ENCODE measurements around the gene GON4L. TPM values are rescaled to one million over a fixed set of nuclear protein-coding genes. Genes with fewer than 3 reads are reported as not detected.

Gene GON4L
- total and polyA plus RNA-seq, 2 experiments from 2014 or later = 45.2 to 93.1 TPM

DNA sequence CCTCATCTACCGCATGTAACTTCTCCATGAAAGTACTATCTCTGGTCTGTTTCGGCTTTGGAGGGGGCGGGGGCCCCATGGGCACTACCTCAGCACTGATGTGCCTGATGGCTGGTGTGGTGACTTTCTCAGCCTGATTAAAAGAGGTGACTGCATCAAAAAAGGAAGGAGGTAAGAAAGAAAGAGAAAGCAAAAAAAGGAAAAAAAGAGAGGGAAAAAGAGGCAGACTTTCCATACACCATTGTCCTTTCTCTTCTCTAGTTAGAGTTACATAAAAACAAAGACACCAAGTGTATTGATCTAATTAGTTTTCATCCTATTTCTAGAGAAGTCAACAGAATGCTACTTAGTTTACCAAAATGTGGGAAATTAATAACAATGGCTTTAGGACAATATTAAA is 43.3 kb downstream of the GON4L start:
- Histone ChIP-seq H3K27ac (ENCODE audit: low read depth) (no peak overlapping the region), H3K4me1 (ENCODE audit: insufficient read depth) (no peaks in the 10 kb centered on the region), H3K4me2 (no peak overlapping the region), H3K79me2 (replicated peaks; ENCODE audit: insufficient read depth) (no peaks in the 10 kb centered on the region), H3K36me3 (ENCODE audit: insufficient read depth) (peaks cover 25% of the 10 kb centered on the region), H3F3A (replicated peaks; ENCODE audit: low read depth) (0 out of 2 replicates have a peak, but pooled peaks cover 5% of the 10 kb centered on the region), H3K4me3 (no peak overlapping the region), H2AFZ (no peak overlapping the region), H3K27me3 (ENCODE audit: insufficient read depth) (no peaks in the 10 kb centered on the region), H4K20me1 (replicated peaks; ENCODE audit: insufficient read depth) (no peaks in the 10 kb centered on the region), H3K9me2 (ENCODE audit: insufficient read depth) (no peaks in the 10 kb centered on the region)
- DNase-seq (ENCODE audit: low spot score) (no peak), ATAC-seq (no peak)
- H3K9me3 Mint-ChIP-seq = no peaks in the 10 kb centered on the region
- H3K4me1 Mint-ChIP-seq = no peaks in the 10 kb centered on the region
- TF ChIP-seq STAT1 (IDR thresholded peaks at IDR 0.05; ENCODE audit: unreplicated experiment) (no peak), EZH2phosphoT487 (IDR thresholded peaks at IDR 0.05; ENCODE audit: unreplicated experiment) (no peak), CREB1 (CRISPR knock-in tag; IDR thresholded peaks at IDR 0.05; ENCODE audit: low read depth) (no peak), JUNB (IDR thresholded peaks at IDR 0.05; ENCODE audit: unreplicated experiment) (no peak), POLR2AphosphoS5 (IDR thresholded peaks at IDR 0.05; ENCODE audit: low read depth) (no peak), NANOG (IDR thresholded peaks at IDR 0.05; ENCODE audit: borderline replicate concordance) (no peak), ZNF114 (CRISPR knock-in tag; IDR thresholded peaks at IDR 0.05) (no peak), EZH2 (IDR thresholded peaks at IDR 0.05; ENCODE audit: low read depth, unreplicated experiment) (no peak), ZNF331 (CRISPR knock-in tag; IDR thresholded peaks at IDR 0.05; ENCODE audit: low read depth) (no peak)
- TF ChIP-seq, protein P1, sequence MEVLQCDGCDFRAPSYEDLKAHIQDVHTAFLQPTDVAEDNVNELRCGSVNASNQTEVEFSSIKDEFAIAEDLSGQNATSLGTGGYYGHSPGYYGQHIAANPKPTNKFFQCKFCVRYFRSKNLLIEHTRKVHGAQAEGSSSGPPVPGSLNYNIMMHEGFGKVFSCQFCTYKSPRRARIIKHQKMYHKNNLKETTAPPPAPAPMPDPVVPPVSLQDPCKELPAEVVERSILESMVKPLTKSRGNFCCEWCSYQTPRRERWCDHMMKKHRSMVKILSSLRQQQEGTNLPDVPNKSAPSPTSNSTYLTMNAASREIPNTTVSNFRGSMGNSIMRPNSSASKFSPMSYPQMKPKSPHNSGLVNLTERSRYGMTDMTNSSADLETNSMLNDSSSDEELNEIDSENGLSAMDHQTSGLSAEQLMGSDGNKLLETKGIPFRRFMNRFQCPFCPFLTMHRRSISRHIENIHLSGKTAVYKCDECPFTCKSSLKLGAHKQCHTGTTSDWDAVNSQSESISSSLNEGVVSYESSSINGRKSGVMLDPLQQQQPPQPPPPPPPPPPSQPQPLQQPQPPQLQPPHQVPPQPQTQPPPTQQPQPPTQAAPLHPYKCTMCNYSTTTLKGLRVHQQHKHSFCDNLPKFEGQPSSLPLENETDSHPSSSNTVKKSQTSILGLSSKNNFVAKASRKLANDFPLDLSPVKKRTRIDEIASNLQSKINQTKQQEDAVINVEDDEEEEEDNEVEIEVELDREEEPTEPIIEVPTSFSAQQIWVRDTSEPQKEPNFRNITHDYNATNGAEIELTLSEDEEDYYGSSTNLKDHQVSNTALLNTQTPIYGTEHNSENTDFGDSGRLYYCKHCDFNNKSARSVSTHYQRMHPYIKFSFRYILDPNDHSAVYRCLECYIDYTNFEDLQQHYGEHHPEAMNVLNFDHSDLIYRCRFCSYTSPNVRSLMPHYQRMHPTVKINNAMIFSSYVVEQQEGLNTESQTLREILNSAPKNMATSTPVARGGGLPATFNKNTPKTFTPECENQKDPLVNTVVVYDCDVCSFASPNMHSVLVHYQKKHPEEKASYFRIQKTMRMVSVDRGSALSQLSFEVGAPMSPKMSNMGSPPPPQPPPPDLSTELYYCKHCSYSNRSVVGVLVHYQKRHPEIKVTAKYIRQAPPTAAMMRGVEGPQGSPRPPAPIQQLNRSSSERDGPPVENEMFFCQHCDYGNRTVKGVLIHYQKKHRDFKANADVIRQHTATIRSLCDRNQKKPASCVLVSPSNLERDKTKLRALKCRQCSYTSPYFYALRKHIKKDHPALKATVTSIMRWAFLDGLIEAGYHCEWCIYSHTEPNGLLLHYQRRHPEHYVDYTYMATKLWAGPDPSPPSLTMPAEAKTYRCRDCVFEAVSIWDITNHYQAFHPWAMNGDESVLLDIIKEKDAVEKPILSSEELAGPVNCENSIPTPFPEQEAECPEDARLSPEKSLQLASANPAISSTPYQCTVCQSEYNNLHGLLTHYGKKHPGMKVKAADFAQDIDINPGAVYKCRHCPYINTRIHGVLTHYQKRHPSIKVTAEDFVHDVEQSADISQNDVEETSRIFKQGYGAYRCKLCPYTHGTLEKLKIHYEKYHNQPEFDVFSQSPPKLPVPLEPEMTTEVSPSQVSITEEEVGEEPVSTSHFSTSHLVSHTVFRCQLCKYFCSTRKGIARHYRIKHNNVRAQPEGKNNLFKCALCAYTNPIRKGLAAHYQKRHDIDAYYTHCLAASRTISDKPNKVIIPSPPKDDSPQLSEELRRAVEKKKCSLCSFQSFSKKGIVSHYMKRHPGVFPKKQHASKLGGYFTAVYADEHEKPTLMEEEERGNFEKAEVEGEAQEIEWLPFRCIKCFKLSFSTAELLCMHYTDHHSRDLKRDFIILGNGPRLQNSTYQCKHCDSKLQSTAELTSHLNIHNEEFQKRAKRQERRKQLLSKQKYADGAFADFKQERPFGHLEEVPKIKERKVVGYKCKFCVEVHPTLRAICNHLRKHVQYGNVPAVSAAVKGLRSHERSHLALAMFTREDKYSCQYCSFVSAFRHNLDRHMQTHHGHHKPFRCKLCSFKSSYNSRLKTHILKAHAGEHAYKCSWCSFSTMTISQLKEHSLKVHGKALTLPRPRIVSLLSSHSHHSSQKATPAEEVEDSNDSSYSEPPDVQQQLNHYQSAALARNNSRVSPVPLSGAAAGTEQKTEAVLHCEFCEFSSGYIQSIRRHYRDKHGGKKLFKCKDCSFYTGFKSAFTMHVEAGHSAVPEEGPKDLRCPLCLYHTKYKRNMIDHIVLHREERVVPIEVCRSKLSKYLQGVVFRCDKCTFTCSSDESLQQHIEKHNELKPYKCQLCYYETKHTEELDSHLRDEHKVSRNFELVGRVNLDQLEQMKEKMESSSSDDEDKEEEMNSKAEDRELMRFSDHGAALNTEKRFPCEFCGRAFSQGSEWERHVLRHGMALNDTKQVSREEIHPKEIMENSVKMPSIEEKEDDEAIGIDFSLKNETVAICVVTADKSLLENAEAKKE (CRISPR knock-in tag; IDR thresholded peaks at IDR 0.05) = no peak
- TF ChIP-seq, protein P2, sequence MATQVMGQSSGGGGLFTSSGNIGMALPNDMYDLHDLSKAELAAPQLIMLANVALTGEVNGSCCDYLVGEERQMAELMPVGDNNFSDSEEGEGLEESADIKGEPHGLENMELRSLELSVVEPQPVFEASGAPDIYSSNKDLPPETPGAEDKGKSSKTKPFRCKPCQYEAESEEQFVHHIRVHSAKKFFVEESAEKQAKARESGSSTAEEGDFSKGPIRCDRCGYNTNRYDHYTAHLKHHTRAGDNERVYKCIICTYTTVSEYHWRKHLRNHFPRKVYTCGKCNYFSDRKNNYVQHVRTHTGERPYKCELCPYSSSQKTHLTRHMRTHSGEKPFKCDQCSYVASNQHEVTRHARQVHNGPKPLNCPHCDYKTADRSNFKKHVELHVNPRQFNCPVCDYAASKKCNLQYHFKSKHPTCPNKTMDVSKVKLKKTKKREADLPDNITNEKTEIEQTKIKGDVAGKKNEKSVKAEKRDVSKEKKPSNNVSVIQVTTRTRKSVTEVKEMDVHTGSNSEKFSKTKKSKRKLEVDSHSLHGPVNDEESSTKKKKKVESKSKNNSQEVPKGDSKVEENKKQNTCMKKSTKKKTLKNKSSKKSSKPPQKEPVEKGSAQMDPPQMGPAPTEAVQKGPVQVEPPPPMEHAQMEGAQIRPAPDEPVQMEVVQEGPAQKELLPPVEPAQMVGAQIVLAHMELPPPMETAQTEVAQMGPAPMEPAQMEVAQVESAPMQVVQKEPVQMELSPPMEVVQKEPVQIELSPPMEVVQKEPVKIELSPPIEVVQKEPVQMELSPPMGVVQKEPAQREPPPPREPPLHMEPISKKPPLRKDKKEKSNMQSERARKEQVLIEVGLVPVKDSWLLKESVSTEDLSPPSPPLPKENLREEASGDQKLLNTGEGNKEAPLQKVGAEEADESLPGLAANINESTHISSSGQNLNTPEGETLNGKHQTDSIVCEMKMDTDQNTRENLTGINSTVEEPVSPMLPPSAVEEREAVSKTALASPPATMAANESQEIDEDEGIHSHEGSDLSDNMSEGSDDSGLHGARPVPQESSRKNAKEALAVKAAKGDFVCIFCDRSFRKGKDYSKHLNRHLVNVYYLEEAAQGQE (IDR thresholded peaks at IDR 0.05; ENCODE audit: unreplicated experiment) = no peak
- TF ChIP-seq, protein P3, sequence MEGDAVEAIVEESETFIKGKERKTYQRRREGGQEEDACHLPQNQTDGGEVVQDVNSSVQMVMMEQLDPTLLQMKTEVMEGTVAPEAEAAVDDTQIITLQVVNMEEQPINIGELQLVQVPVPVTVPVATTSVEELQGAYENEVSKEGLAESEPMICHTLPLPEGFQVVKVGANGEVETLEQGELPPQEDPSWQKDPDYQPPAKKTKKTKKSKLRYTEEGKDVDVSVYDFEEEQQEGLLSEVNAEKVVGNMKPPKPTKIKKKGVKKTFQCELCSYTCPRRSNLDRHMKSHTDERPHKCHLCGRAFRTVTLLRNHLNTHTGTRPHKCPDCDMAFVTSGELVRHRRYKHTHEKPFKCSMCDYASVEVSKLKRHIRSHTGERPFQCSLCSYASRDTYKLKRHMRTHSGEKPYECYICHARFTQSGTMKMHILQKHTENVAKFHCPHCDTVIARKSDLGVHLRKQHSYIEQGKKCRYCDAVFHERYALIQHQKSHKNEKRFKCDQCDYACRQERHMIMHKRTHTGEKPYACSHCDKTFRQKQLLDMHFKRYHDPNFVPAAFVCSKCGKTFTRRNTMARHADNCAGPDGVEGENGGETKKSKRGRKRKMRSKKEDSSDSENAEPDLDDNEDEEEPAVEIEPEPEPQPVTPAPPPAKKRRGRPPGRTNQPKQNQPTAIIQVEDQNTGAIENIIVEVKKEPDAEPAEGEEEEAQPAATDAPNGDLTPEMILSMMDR (conservative IDR thresholded peaks at IDR 0.05; ENCODE audit: low read depth in 2 of 2) = no peak
- TF ChIP-seq, protein P4, sequence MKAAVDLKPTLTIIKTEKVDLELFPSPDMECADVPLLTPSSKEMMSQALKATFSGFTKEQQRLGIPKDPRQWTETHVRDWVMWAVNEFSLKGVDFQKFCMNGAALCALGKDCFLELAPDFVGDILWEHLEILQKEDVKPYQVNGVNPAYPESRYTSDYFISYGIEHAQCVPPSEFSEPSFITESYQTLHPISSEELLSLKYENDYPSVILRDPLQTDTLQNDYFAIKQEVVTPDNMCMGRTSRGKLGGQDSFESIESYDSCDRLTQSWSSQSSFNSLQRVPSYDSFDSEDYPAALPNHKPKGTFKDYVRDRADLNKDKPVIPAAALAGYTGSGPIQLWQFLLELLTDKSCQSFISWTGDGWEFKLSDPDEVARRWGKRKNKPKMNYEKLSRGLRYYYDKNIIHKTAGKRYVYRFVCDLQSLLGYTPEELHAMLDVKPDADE (IDR thresholded peaks at IDR 0.05) = no peak
- H3K36me3 Mint-ChIP-seq (ENCODE audit: low read depth) = peaks cover 58% of the 10 kb centered on the region
- H3K27me3 Mint-ChIP-seq (ENCODE audit: insufficient read depth, low read depth, poor library complexity) = no peaks in the 10 kb centered on the region
- H3K27ac Mint-ChIP-seq = no peak overlapping the region
- H3K4me3 Mint-ChIP-seq = no peak overlapping the region
